Natural killer cell (primary cell): ENCODE data around the gene PLCG2. TPM values are rescaled to one million over a fixed set of nuclear protein-coding genes. Genes with fewer than 3 reads are reported as not detected.
A peak's percentile ranks its signal among the peaks of the same experiment; 100 is the strongest.

Source experiments
- ATAC-seq, 3 donors: fragments of 150-1000 bp in 2 of 3; fragments of 200-7000 bp in 1 of 3; cut with Tn5 transposase; 1 replicate in 1 of 3; 2 replicates in 2 of 3; pipeline ENCODE4 v1.10.0; 2021; ENCODE audit warnings: mild to moderate bottlenecking in 2 of 3, moderate library complexity in 2 of 3
- DNase-seq, 2 donors: peaks; one replicate each; pipeline versions ENCODE4 v3.0.0 to v3.0.0-alpha.2; 2013 to 2021; ENCODE audit warnings: mixed read lengths in 1 of 2
- H3K27ac ChIP-seq: one replicate; pipeline ENCODE4 v1.5.1; 2013; ENCODE audit warnings: mild to moderate bottlenecking, low read length
- H3K27me3 ChIP-seq: one replicate; pipeline ENCODE4 v1.6.1; 2013; ENCODE audit warnings: low read length; ENCODE audit not compliant: control insufficient read depth, insufficient read depth
- H3K36me3 ChIP-seq: one replicate; pipeline ENCODE4 v1.6.1; 2013; ENCODE audit warnings: low read length; ENCODE audit not compliant: control insufficient read depth, insufficient read depth
- H3K4me1 ChIP-seq: one replicate; pipeline ENCODE4 v1.6.1; 2013; ENCODE audit warnings: low read length; ENCODE audit not compliant: control insufficient read depth, insufficient read depth
- H3K4me3 ChIP-seq: one replicate; pipeline ENCODE4 v1.5.1; 2013; ENCODE audit warnings: low read length
- H3K9me3 ChIP-seq: one replicate; pipeline ENCODE4 v1.6.1; 2013; ENCODE audit warnings: low read length; ENCODE audit not compliant: control insufficient read depth, insufficient read depth
- H3K27ac Mint-ChIP-seq, 2 donors: one replicate each; pipeline ENCODE4 v1.8.0; 2022; ENCODE audit warnings: mild to moderate bottlenecking in 2 of 2, mixed read lengths in 2 of 2, moderate library complexity in 1 of 2
- H3K27me3 Mint-ChIP-seq, 2 donors: one replicate each; pipeline ENCODE4 v1.8.0; 2022; ENCODE audit warnings: low read depth in 2 of 2, mixed read lengths in 2 of 2
- H3K36me3 Mint-ChIP-seq: one replicate; pipeline ENCODE4 v1.8.0; 2022; ENCODE audit warnings: mixed read lengths
- H3K4me1 Mint-ChIP-seq, 2 donors: one replicate each; pipeline ENCODE4 v1.8.0; 2022; ENCODE audit warnings: mixed read lengths in 2 of 2
- H3K4me3 Mint-ChIP-seq: one replicate; pipeline ENCODE4 v1.8.0; 2022; ENCODE audit warnings: mild to moderate bottlenecking, moderate library complexity, mixed read lengths
- H3K9me3 Mint-ChIP-seq, 2 donors: one replicate each; pipeline ENCODE4 v1.8.0; 2022; ENCODE audit warnings: mixed read lengths in 2 of 2
- CTCF ChIP-seq: fragments of 200-600 bp; IDR thresholded peaks from one replicate; pipeline ENCODE4 v1.8.0; 2022; ENCODE audit warnings: antibody characterized with exemption
- WGBS: methylation state at CpG from one replicate; pipeline ENCODE4 v1.1.7; 2013; ENCODE audit warnings: missing lambda C conversion rate; ENCODE audit not compliant: insufficient coverage; 5-methylcytosine and 5-hydroxymethylcytosine counted together
- intact Hi-C: fragments of 100-400 bp; cut with micrococcal nuclease; formaldehyde crosslinking; loops from one replicate; pipeline ENCODE4 v1.14.2; 2022
- total RNA-seq, 4 donors: library from RNA; stranded (reverse); fragments of 120-200 nt in 1 of 4; gene quantifications; one replicate each; pipeline versions ENCODE4 v1.2.3 to v1.2.4, GENCODE V29; 2013 to 2022

The PLCG2 gene
- total RNA-seq, 3 donors from 2014 or later (not counting 1 experiment from before 2014, with no cell fraction given) = 250 to 298 (median 285) TPM

- Mint-ChIP-seq H3K27ac (no peak overlapping the region), H3K4me1 (peaks cover 0 to 7% of the 10 kb centered on the region in 2 donors), H3K36me3 (peaks cover 48% of the 10 kb centered on the region), H3K27me3 (no peaks in the 10 kb centered on the region), H3K9me3 (no peaks in the 10 kb centered on the region), H3K4me3 (no peak overlapping the region)
- Histone ChIP-seq H3K27ac (no peak overlapping the region), H3K36me3 (peaks cover 64% of the 10 kb centered on the region), H3K4me3 (no peak overlapping the region), H3K9me3 (no peaks in the 10 kb centered on the region), H3K27me3 (no peaks in the 10 kb centered on the region), H3K4me1 (no peaks in the 10 kb centered on the region)
- TF ChIP-seq CTCF = no peak
- DNase-seq (no peak), ATAC-seq (no peak)
- intact Hi-C loops = no loop called here
- 91% methylated on average over 12 of the region's 12 CpGs for WGBS
Observed at GRCh38 chr16:81921085-81921814, 142.2 kb downstream of the PLCG2 start.

GRCh38 chr16:81921843-81922584 is 142.9 kb downstream of the PLCG2 start:
- Mint-ChIP-seq H3K9me3 (no peaks in the 10 kb centered on the region), H3K36me3 (peaks cover 48% of the 10 kb centered on the region), H3K4me3 (no peak overlapping the region), H3K4me1 (peaks cover 0 to 9% of the 10 kb centered on the region in 2 donors), H3K27ac (no peak overlapping the region), H3K27me3 (no peaks in the 10 kb centered on the region)
- DNase-seq (no peak), ATAC-seq (no peak)
- Histone ChIP-seq H3K4me1 (no peaks in the 10 kb centered on the region), H3K4me3 (no peak overlapping the region), H3K36me3 (peaks cover 69% of the 10 kb centered on the region), H3K9me3 (no peaks in the 10 kb centered on the region), H3K27ac (no peak overlapping the region), H3K27me3 (no peaks in the 10 kb centered on the region)
- WGBS = 99% methylated on average over 5 of the region's 5 CpGs
- intact Hi-C loops = no loop called here
- TF ChIP-seq CTCF = no peak

GRCh38 chr16:81923296-81923695 is 144.2 kb downstream of the PLCG2 start:
- no peaks in the 10 kb centered on the region for H3K4me1 ChIP-seq
- H3K4me3 Mint-ChIP-seq = no peak overlapping the region
- peaks cover 41% of the 10 kb centered on the region for H3K36me3 Mint-ChIP-seq
- peaks cover 80% of the 10 kb centered on the region for H3K36me3 ChIP-seq
- ATAC-seq = no peak
- no peak overlapping the region for H3K27ac ChIP-seq
- no peaks in the 10 kb centered on the region for H3K27me3 Mint-ChIP-seq
- H3K9me3 ChIP-seq = no peaks in the 10 kb centered on the region
- no peak for DNase-seq
- no peak for TF ChIP-seq CTCF
- no peaks in the 10 kb centered on the region for H3K9me3 Mint-ChIP-seq
- H3K27me3 ChIP-seq = no peaks in the 10 kb centered on the region
- intact Hi-C loops = no loop called here
- WGBS = 85% methylated on average over 9 of the region's 9 CpGs
- peaks cover 0 to 18% of the 10 kb centered on the region in 2 donors for H3K4me1 Mint-ChIP-seq
- no peak overlapping the region for H3K4me3 ChIP-seq
- peak overlapping the region in 1 of 2 donors; percentile 16 for H3K27ac Mint-ChIP-seq
